HepG2 (cell line): ENCODE results near the gene REC114. TPM values are rescaled to one million over a fixed set of nuclear protein-coding genes. Genes with fewer than 3 reads are reported as not detected.

ENCODE experiments used
- ATAC-seq: fragments of 200-7000 bp; cut with Tn5 transposase; 3 replicates; pipeline ENCODE4 v1.9.1; 2020; ENCODE audit warnings: mild to moderate bottlenecking, moderate library complexity
- BruUV-seq: library from RNA; stranded (reverse); fragments of 400-500 nt; replicated peaks from 2 replicates; lab custom pipeline; 2021; lab: Mats Ljungman, UMichigan
- CTCF ChIA-PET: fragments of 300-600 bp; formaldehyde crosslinking; extraction: SDS; loops from one replicate; lab custom pipeline; 2021; ENCODE audit warnings: low total read pairs, inconsistent platforms, low intra/inter-chr PET ratio; lab: Yijun Ruan, JAX
- POLR2A ChIA-PET: fragments of 350-600 bp; sonication (Branson Sonifier 250); formaldehyde crosslinking; loops from one replicate; lab custom pipeline; 2020; ENCODE audit warnings: antibody characterized with exemption, inconsistent platforms; lab: Yijun Ruan, JAX
- DNase-seq: peaks from one replicate; pipeline ENCODE4 v3.0.0-alpha.2; 2015; ENCODE audit warnings: low spot score
- FAIRE-seq: peaks from 3 replicates; lab custom pipeline; 2011; peaks lifted over from hg19 to GRCh38; lab: Jason Lieb, UNC
- H2AFZ ChIP-seq: one replicate; pipeline ENCODE4 v1.6.1; 2011; ENCODE audit warnings: low read length, inconsistent platforms
- H3K27ac ChIP-seq: fragments of 300-600 bp; 3 replicates; pipeline ENCODE4 v1.8.0; 2011; ENCODE audit warnings: mixed run types, mild to moderate bottlenecking, mixed read lengths, low read length, inconsistent platforms; ENCODE audit not compliant: insufficient read depth; ENCODE audit errors: extremely low read length
- H3K27me3 ChIP-seq, 2 experiments: fragments of 200-600 bp in 1 of 2; 2 replicates in 1 of 2; 3 replicates in 1 of 2; pipeline versions ENCODE4 v1.6.0 to v1.8.0; 2011; ENCODE audit warnings: low read length in 2 of 2, mild to moderate bottlenecking in 2 of 2, moderate library complexity in 2 of 2, inconsistent platforms in 1 of 2; ENCODE audit not compliant: insufficient read depth in 2 of 2, control insufficient read depth in 1 of 2
- H3K36me3 ChIP-seq, 2 experiments: fragments of 200-600 bp in 1 of 2; replicated peaks in 1 of 2; 2 replicates in 1 of 2; 3 replicates in 1 of 2; pipeline versions ENCODE4 v1.5.1 to v1.8.0; 2011; ENCODE audit warnings: low read length in 2 of 2, inconsistent platforms in 1 of 2; ENCODE audit not compliant: insufficient read depth in 2 of 2, control insufficient read depth in 1 of 2
- H3K4me1 ChIP-seq: 2 replicates; pipeline ENCODE4 v1.5.1; 2012; ENCODE audit warnings: low read length, inconsistent platforms; ENCODE audit not compliant: insufficient read depth
- H3K4me2 ChIP-seq: 2 replicates; pipeline ENCODE4 v1.6.0; 2011; ENCODE audit warnings: low read depth, low read length, inconsistent platforms
- H3K4me3 ChIP-seq, 3 experiments: fragments of 200-600 bp in 1 of 3; sonication (generic), shearing (Covaris generic) in 1 of 3; replicated peaks in 1 of 3; 2 replicates each; pipeline ENCODE4 v1.5.1; 2011 to 2016; ENCODE audit warnings: low read length in 3 of 3, inconsistent platforms in 2 of 3, low read depth in 2 of 3, mild to moderate bottlenecking in 2 of 3, control low read depth in 1 of 3, mixed read lengths in 1 of 3; ENCODE audit not compliant: insufficient read depth in 1 of 3
- H3K79me2 ChIP-seq: one replicate; pipeline ENCODE4 v1.6.1; 2011; ENCODE audit warnings: low read length, inconsistent platforms; ENCODE audit not compliant: insufficient read depth
- H3K9ac ChIP-seq: 2 replicates; pipeline ENCODE4 v1.6.0; 2011; ENCODE audit warnings: mild to moderate bottlenecking, low read depth, low read length, inconsistent platforms; ENCODE audit not compliant: insufficient read depth
- H3K9me3 ChIP-seq: 2 replicates; pipeline ENCODE4 v1.5.1; 2012; ENCODE audit warnings: mild to moderate bottlenecking, low read length
- H4K20me1 ChIP-seq: 2 replicates; pipeline ENCODE4 v1.6.0; 2011; ENCODE audit warnings: inconsistent platforms, mild to moderate bottlenecking, low read length, moderate library complexity; ENCODE audit not compliant: insufficient read depth
- DNMT1 ChIP-seq: sonication (generic); formaldehyde crosslinking; IDR thresholded peaks from 2 replicates; pipeline ENCODE4 v1.5.1; 2020; ENCODE audit warnings: mild to moderate bottlenecking, missing genetic modification reagents
- HMGA1 ChIP-seq: sonication (generic); formaldehyde crosslinking; conservative IDR thresholded peaks from 2 replicates; pipeline ENCODE4 v1.4.0; 2020; ENCODE audit warnings: missing genetic modification reagents
- HNF4G ChIP-seq, 2 experiments: sonication (generic) in 1 of 2; formaldehyde crosslinking in 1 of 2; IDR thresholded peaks; 2 replicates each; pipeline versions ENCODE4 v1.4.0 to v1.6.1; 2011 to 2020; ENCODE audit warnings: borderline replicate concordance in 2 of 2, low read depth in 2 of 2, mild to moderate bottlenecking in 2 of 2, low read length in 1 of 2, missing genetic modification reagents in 1 of 2, moderate library complexity in 1 of 2
- JARID2 ChIP-seq: sonication (generic); formaldehyde crosslinking; IDR thresholded peaks from 2 replicates; pipeline ENCODE4 v1.8.1; 2023; ENCODE audit warnings: missing genetic modification reagents, inconsistent platforms; ENCODE audit not compliant: insufficient replicate concordance
- NCOA2 ChIP-seq: sonication (generic); formaldehyde crosslinking; IDR thresholded peaks from 2 replicates; pipeline ENCODE4 v1.8.0; 2022; ENCODE audit warnings: inconsistent platforms
- PHB2 ChIP-seq: fragments of 450-650 bp; IDR thresholded peaks from 2 replicates; pipeline ENCODE4 v1.6.1; 2018; ENCODE audit not compliant: partially characterized antibody
- ZFY ChIP-seq: sonication (generic); formaldehyde crosslinking; IDR thresholded peaks from 2 replicates; pipeline ENCODE4 v1.4.0; 2020; ENCODE audit warnings: missing genetic modification reagents
- ZFYVE20 ChIP-seq: sonication (generic); formaldehyde crosslinking; IDR thresholded peaks from 2 replicates; pipeline ENCODE4 v1.8.0; 2023; ENCODE audit warnings: low read depth, mild to moderate bottlenecking, moderate library complexity, missing genetic modification reagents, borderline replicate concordance
- ZMYM4 ChIP-seq: sonication (generic); formaldehyde crosslinking; IDR thresholded peaks from 2 replicates; pipeline ENCODE4 v1.8.1; 2023; ENCODE audit warnings: mild to moderate bottlenecking, missing genetic modification reagents
- ZNF225 ChIP-seq: sonication (generic); formaldehyde crosslinking; IDR thresholded peaks from 2 replicates; pipeline ENCODE4 v1.4.0; 2020; ENCODE audit warnings: mild to moderate bottlenecking, missing genetic modification reagents
- WGBS: methylation state at CpG from one replicate; pipeline ENCODE4 v1.1.6; 2017; ENCODE audit warnings: low lambda C conversion rate; 5-methylcytosine and 5-hydroxymethylcytosine counted together
- in situ Hi-C: cut with HindIII; loops from 2 replicates; pipeline ENCODE4 v1.10.0; 2017; ENCODE audit warnings: low pct_unique_long_range_greater_than_20kb; ENCODE audit not compliant: extremely low pct_ligation_motif_present
- intact Hi-C: fragments of 100-400 bp; cut with micrococcal nuclease; formaldehyde crosslinking; loops from one replicate; pipeline ENCODE4 v1.10.0; 2022; ENCODE audit not compliant: unreplicated experiment
- polyA plus RNA-seq, 8 experiments: library from polyadenylated mRNA; depleted of rRNA in 3 of 8; stranded (reverse) in 7 of 8; unstranded in 1 of 8; fragments of >200 nt; fragmentation: Illumina TruSeq in 4 of 8; extraction: Trizol in 4 of 8; gene quantifications; 2 replicates each; pipeline versions ENCODE4 v1.2.1 to v1.2.3, GENCODE V29; 2011 to 2016; ENCODE audit warnings: low read depth in 4 of 8, missing spikeins in 1 of 8, mixed read lengths in 1 of 8; ENCODE audit not compliant: insufficient read depth in 1 of 8
- total RNA-seq, 5 experiments: library from RNA; depleted of rRNA; stranded (reverse); fragments of >200 nt; fragmentation: Illumina TruSeq; extraction: Trizol; gene quantifications; 2 replicates each; pipeline ENCODE4 v1.2.3, GENCODE V29; 2016; ENCODE audit warnings: low read depth in 1 of 5
- TF ChIP-seq, protein P1 (sequence below): IDR thresholded peaks from 2 replicates; pipeline ENCODE4 v1.6.1; 2016; ENCODE audit warnings: missing genetic modification reagents, missing compliant biosample characterization

REC114 gene
- total and polyA plus RNA-seq, 2 of the 13 experiments (the other 11 are each of a cell fraction or from before 2014, with no cell fraction given) = not detected

DNA sequence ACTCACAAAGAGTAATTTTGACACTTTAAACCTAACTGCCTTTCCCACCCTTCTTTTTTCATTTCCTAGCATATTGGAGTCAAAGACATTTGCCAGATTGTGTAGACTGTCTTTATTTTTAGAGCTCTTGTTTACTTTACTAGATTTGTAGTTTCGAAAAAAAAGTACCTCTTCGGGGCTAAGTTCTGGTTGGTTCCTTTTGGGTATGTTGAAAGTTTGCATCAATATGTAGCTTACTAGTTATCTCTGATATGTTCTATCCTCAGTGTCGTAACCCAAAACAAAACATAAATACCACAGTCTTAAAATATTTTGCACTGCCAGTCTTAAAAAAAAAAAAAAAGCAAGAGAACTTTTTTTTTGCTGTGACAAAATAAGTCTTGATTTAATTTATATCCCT is 52.2 kb downstream of the REC114 start:
- POLR2A ChIA-PET = no interaction called here
- H3K4me3 ChIP-seq = no peak overlapping the region
- FAIRE-seq (no peak), ATAC-seq (no peak), DNase-seq (no peak)
- no peaks in the 10 kb centered on the region for H3K27me3 ChIP-seq
- H4K20me1 ChIP-seq = no peaks in the 10 kb centered on the region
- no peaks in the 10 kb centered on the region for H3K79me2 ChIP-seq
- no peak overlapping the region for H3K9ac ChIP-seq
- H3K4me2 ChIP-seq = no peak overlapping the region
- TF ChIP-seq HMGA1 (CRISPR knock-in tag) = no peak
- no peak for TF ChIP-seq ZNF225 (CRISPR knock-in tag)
- no peak for TF ChIP-seq ZFY (CRISPR knock-in tag)
- no peak for TF ChIP-seq PHB2
- TF ChIP-seq DNMT1 (CRISPR knock-in tag) = no peak
- TF ChIP-seq NCOA2 = no peak
- no peak for TF ChIP-seq JARID2 (CRISPR knock-in tag)
- TF ChIP-seq ZMYM4 (CRISPR knock-in tag) = no peak
- no peak for TF ChIP-seq ZFYVE20 (CRISPR knock-in tag)
- TF ChIP-seq HNF4G (IDR thresholded peaks at IDR 0.05; ENCODE audit: borderline replicate concordance, low read depth, low read length) = no peak
- no peak for TF ChIP-seq HNF4G (CRISPR knock-in tag; IDR thresholded peaks at IDR 0.05; ENCODE audit: borderline replicate concordance, low read depth)
- 9% methylated on average over 3 of the region's 3 CpGs for WGBS
- H3K27ac ChIP-seq = no peak overlapping the region
- H2AFZ ChIP-seq = no peak overlapping the region
- BruUV-seq = no TSS peak
- intact Hi-C loops (no loop called here), in situ Hi-C loops (no loop called here)
- H3K9me3 ChIP-seq = no peaks in the 10 kb centered on the region
- H3K4me1 ChIP-seq = no peaks in the 10 kb centered on the region
- CTCF ChIA-PET = no interaction called here
- H3K36me3 ChIP-seq = no peaks in the 10 kb centered on the region

DNA sequence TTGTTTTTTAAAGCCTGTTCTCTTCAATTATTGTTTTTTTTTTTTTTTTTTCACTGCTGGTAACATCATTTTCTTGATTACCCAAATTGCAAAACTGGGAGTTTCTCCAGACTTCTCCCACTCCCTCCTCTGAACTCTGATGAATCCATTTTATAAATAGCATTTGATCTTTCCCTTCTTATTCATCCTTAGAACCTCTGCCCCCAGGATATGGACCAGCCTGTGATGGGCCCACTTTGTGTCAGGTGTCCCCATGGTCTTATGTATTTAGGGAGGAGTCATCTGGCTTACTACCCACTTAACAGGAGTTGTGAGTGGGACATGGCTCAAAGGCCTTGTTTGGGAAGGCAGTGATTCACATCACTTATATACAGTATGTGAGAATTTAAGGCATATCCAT is 57.7 kb downstream of the REC114 start:
- ATAC-seq (no peak), FAIRE-seq (no peak), DNase-seq (no peak)
- no peaks in the 10 kb centered on the region for H3K79me2 ChIP-seq
- no peak overlapping the region for H3K4me3 ChIP-seq
- H3K9me3 ChIP-seq = no peaks in the 10 kb centered on the region
- H2AFZ ChIP-seq = no peak overlapping the region
- H3K4me1 ChIP-seq = no peaks in the 10 kb centered on the region
- ChIA-PET POLR2A (no interaction called here), CTCF (no interaction called here)
- in situ Hi-C loops = no loop called here
- H3K27me3 ChIP-seq = no peaks in the 10 kb centered on the region
- BruUV-seq = no TSS peak
- H3K9ac ChIP-seq = no peak overlapping the region
- no peaks in the 10 kb centered on the region for H4K20me1 ChIP-seq
- intact Hi-C loops = no loop called here
- no peaks in the 10 kb centered on the region for H3K36me3 ChIP-seq
- TF ChIP-seq, protein P1, sequence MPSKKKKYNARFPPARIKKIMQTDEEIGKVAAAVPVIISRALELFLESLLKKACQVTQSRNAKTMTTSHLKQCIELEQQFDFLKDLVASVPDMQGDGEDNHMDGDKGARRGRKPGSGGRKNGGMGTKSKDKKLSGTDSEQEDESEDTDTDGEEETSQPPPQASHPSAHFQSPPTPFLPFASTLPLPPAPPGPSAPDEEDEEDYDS (CRISPR knock-in tag) = no peak
- H3K27ac ChIP-seq = no peak overlapping the region
- no peak overlapping the region for H3K4me2 ChIP-seq
